ENCODE results near the gene GPBP1. TPM values are rescaled to one million over a fixed set of nuclear protein-coding genes. Genes with fewer than 3 reads are reported as not detected.
A peak's percentile ranks its signal among the peaks of the same experiment; 100 is the strongest.

The GPBP1 gene
- total and polyA plus RNA-seq, 2 experiments from 2014 or later = 105 to 109 TPM

DNA sequence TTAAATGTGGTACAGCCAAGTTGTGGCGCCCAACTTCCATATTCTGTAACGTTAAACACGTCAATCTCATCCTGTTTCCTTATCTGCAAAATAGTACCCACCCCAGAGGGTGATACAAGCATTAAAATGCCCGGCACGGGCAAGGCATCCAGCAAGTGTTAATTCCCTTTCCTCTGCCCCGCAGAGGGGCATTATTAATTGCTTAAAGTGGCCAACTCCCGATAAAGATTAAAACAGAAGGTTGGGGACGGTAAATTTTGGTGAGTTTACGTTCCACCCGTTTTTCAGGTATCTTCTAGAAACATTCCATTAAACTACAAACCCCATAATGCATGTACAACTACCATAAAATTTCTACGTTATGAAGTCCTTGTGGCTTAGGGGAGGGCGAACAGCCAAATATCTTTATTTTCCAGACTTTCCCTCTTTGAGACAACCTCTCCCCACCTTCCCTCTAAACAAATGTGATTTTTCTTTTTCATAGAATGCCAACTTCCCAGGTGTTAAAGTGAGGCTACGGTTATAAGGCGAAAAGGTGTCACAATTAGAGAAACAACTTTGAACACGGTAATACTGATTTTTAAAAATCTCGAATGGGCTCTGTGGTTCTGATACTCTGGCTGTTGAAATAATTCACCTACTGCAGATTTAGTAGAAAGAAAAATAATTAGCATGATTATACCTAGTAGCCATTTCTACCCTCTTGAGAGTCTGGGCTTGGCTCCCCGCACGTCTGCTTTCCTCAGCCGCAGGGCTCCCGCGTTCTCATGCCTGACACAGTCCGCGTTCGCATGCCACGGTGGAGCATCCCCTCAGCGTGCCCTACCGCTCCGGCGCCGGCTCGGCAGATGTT is 1.2 kb upstream of the GPBP1 start:
- H3K4me3 ChIP-seq = peak overlapping the region; percentile 93
- no peaks in the 10 kb centered on the region for H3K9me3 Mint-ChIP-seq
- H3K27ac ChIP-seq (ENCODE audit: low read depth) = peak overlapping the region; percentile 100
- no peak for TF ChIP-seq EZH2phosphoT487 (IDR thresholded peaks at IDR 0.05; ENCODE audit: unreplicated experiment)
- no peak for TF ChIP-seq STAT1 (IDR thresholded peaks at IDR 0.05; ENCODE audit: unreplicated experiment)
- no peak for TF ChIP-seq ZNF331 (CRISPR knock-in tag; IDR thresholded peaks at IDR 0.05; ENCODE audit: low read depth)
- no peak for TF ChIP-seq POLR2AphosphoS5 (IDR thresholded peaks at IDR 0.05; ENCODE audit: low read depth)
- TF ChIP-seq, protein P1, sequence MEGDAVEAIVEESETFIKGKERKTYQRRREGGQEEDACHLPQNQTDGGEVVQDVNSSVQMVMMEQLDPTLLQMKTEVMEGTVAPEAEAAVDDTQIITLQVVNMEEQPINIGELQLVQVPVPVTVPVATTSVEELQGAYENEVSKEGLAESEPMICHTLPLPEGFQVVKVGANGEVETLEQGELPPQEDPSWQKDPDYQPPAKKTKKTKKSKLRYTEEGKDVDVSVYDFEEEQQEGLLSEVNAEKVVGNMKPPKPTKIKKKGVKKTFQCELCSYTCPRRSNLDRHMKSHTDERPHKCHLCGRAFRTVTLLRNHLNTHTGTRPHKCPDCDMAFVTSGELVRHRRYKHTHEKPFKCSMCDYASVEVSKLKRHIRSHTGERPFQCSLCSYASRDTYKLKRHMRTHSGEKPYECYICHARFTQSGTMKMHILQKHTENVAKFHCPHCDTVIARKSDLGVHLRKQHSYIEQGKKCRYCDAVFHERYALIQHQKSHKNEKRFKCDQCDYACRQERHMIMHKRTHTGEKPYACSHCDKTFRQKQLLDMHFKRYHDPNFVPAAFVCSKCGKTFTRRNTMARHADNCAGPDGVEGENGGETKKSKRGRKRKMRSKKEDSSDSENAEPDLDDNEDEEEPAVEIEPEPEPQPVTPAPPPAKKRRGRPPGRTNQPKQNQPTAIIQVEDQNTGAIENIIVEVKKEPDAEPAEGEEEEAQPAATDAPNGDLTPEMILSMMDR (conservative IDR thresholded peaks at IDR 0.05; ENCODE audit: low read depth in 2 of 2) = no peak
- no peak for TF ChIP-seq ZNF114 (CRISPR knock-in tag; IDR thresholded peaks at IDR 0.05)
- peak overlapping the region; percentile 97 for H3K4me2 ChIP-seq
- peaks cover 37% of the 10 kb centered on the region for H3K79me2 ChIP-seq (replicated peaks; ENCODE audit: insufficient read depth)
- ATAC-seq = no peak
- H3K4me1 ChIP-seq (ENCODE audit: insufficient read depth) = peaks cover under 1% of the 10 kb centered on the region; the same call in 1 of the 2 replicates
- peak overlapping the region; percentile 80 for H2AFZ ChIP-seq
- H3K36me3 Mint-ChIP-seq (ENCODE audit: low read depth) = peaks cover 28% of the 10 kb centered on the region
- no peaks in the 10 kb centered on the region; the same call in 1 of the 2 replicates for H3K36me3 ChIP-seq (ENCODE audit: insufficient read depth)
- no peaks in the 10 kb centered on the region for H3K9me2 ChIP-seq (ENCODE audit: insufficient read depth)
- H3K27ac Mint-ChIP-seq = peak overlapping the region; percentile 98
- peaks cover 18% of the 10 kb centered on the region for H4K20me1 ChIP-seq (replicated peaks; ENCODE audit: insufficient read depth)
- H3K27me3 ChIP-seq (ENCODE audit: insufficient read depth) = no peaks in the 10 kb centered on the region
- H3K4me1 Mint-ChIP-seq = peaks cover 20% of the 10 kb centered on the region; the same call in 2 of the 3 replicates
- peaks cover 17% of the 10 kb centered on the region for H3K27me3 Mint-ChIP-seq (ENCODE audit: insufficient read depth, low read depth, poor library complexity)
- peak overlapping the region; percentile 91 for H3K4me3 Mint-ChIP-seq
- peaks cover 7% of the 10 kb centered on the region; the same call in 1 of the 2 replicates for H3F3A ChIP-seq (replicated peaks; ENCODE audit: low read depth)
- DNase-seq (ENCODE audit: low spot score) = no peak

DNA sequence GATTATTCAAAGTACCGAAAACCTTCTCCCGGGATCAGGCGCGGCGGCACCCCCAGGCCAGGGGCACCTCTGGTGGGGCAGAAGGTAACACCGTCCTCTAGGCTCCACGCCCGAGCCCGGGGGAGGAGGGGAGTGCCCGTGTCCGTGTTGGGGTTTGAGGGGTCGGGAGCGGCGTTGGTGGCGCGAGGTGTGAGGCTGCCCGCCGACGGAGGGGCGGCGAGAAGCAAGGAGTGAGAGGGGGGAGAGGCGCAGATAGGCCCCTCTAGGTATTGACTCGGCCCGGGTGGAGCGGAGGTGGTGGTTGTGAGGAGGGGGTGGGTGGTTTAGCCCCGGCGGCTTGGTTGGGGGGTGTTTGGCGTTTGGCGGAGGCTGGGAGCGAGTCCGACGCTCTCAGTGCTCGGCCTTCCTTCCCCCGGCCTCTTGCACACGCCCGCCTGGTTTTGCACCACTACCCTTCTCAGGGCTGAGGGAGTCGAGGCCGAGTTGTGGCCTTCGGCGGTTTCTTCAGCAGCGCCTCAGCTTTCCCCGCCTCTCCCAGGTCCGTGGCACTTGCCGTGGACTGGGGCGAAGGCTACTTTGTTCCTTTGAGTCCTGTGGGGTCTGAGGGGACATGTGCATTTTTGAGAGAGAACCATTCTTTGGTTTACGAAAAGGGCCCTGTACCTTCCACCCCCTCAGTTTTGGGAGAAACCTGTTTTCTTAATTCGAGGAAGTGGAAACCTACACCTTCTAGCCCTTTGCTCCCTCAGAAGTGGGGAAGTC is 450 bp downstream of the GPBP1 start:
- H3K4me1 ChIP-seq (ENCODE audit: insufficient read depth) = peaks cover 15% of the 10 kb centered on the region
- peak overlapping the region; percentile 99 for H3K27ac Mint-ChIP-seq
- H3K4me1 Mint-ChIP-seq = peaks cover 34% of the 10 kb centered on the region; the same call in 2 of the 3 replicates
- H3K4me3 Mint-ChIP-seq = peak overlapping the region; percentile 91
- ATAC-seq (peak; percentile 20), DNase-seq (ENCODE audit: low spot score) (peak; percentile 62)
- H3K9me2 ChIP-seq (ENCODE audit: insufficient read depth) = no peaks in the 10 kb centered on the region
- H4K20me1 ChIP-seq (replicated peaks; ENCODE audit: insufficient read depth) = peaks cover 34% of the 10 kb centered on the region
- peak overlapping the region; percentile 45; the same call in 1 of the 2 replicates for H2AFZ ChIP-seq
- H3K79me2 ChIP-seq (replicated peaks; ENCODE audit: insufficient read depth) = peaks cover 53% of the 10 kb centered on the region
- H3K4me2 ChIP-seq = peak overlapping the region; percentile 79
- H3K27me3 Mint-ChIP-seq (ENCODE audit: insufficient read depth, low read depth, poor library complexity) = peaks cover 17% of the 10 kb centered on the region
- peak overlapping the region; percentile 100 for H3K27ac ChIP-seq (ENCODE audit: low read depth)
- no peaks in the 10 kb centered on the region; the same call in 1 of the 2 replicates for H3K36me3 ChIP-seq (ENCODE audit: insufficient read depth)
- H3F3A ChIP-seq (replicated peaks; ENCODE audit: low read depth) = peaks cover 7% of the 10 kb centered on the region; the same call in 1 of the 2 replicates
- H3K27me3 ChIP-seq (ENCODE audit: insufficient read depth) = no peaks in the 10 kb centered on the region
- peak overlapping the region; percentile 93 for H3K4me3 ChIP-seq
- H3K36me3 Mint-ChIP-seq (ENCODE audit: low read depth) = peaks cover 45% of the 10 kb centered on the region
- no peaks in the 10 kb centered on the region for H3K9me3 Mint-ChIP-seq
- TF ChIP-seq, protein P2, sequence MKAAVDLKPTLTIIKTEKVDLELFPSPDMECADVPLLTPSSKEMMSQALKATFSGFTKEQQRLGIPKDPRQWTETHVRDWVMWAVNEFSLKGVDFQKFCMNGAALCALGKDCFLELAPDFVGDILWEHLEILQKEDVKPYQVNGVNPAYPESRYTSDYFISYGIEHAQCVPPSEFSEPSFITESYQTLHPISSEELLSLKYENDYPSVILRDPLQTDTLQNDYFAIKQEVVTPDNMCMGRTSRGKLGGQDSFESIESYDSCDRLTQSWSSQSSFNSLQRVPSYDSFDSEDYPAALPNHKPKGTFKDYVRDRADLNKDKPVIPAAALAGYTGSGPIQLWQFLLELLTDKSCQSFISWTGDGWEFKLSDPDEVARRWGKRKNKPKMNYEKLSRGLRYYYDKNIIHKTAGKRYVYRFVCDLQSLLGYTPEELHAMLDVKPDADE (IDR thresholded peaks at IDR 0.05) = no peak
- TF ChIP-seq NANOG (IDR thresholded peaks at IDR 0.05; ENCODE audit: borderline replicate concordance) (no peak), CREB1 (CRISPR knock-in tag; IDR thresholded peaks at IDR 0.05; ENCODE audit: low read depth) (no peak), JUNB (IDR thresholded peaks at IDR 0.05; ENCODE audit: unreplicated experiment) (no peak), ZNF114 (CRISPR knock-in tag; IDR thresholded peaks at IDR 0.05) (no peak), EZH2phosphoT487 (IDR thresholded peaks at IDR 0.05; ENCODE audit: unreplicated experiment) (no peak), POLR2AphosphoS5 (IDR thresholded peaks at IDR 0.05; ENCODE audit: low read depth) (no peak), EZH2 (IDR thresholded peaks at IDR 0.05; ENCODE audit: low read depth, unreplicated experiment) (no peak), STAT1 (IDR thresholded peaks at IDR 0.05; ENCODE audit: unreplicated experiment) (no peak), ZNF331 (CRISPR knock-in tag; IDR thresholded peaks at IDR 0.05; ENCODE audit: low read depth) (no peak)
- TF ChIP-seq, protein P1 (conservative IDR thresholded peaks at IDR 0.05; ENCODE audit: low read depth in 2 of 2) = no peak
- TF ChIP-seq, protein P3, sequence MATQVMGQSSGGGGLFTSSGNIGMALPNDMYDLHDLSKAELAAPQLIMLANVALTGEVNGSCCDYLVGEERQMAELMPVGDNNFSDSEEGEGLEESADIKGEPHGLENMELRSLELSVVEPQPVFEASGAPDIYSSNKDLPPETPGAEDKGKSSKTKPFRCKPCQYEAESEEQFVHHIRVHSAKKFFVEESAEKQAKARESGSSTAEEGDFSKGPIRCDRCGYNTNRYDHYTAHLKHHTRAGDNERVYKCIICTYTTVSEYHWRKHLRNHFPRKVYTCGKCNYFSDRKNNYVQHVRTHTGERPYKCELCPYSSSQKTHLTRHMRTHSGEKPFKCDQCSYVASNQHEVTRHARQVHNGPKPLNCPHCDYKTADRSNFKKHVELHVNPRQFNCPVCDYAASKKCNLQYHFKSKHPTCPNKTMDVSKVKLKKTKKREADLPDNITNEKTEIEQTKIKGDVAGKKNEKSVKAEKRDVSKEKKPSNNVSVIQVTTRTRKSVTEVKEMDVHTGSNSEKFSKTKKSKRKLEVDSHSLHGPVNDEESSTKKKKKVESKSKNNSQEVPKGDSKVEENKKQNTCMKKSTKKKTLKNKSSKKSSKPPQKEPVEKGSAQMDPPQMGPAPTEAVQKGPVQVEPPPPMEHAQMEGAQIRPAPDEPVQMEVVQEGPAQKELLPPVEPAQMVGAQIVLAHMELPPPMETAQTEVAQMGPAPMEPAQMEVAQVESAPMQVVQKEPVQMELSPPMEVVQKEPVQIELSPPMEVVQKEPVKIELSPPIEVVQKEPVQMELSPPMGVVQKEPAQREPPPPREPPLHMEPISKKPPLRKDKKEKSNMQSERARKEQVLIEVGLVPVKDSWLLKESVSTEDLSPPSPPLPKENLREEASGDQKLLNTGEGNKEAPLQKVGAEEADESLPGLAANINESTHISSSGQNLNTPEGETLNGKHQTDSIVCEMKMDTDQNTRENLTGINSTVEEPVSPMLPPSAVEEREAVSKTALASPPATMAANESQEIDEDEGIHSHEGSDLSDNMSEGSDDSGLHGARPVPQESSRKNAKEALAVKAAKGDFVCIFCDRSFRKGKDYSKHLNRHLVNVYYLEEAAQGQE (IDR thresholded peaks at IDR 0.05; ENCODE audit: unreplicated experiment) = no peak

Data from GM23338 (cell line).